Measurements from ENCODE around the gene KBTBD7. TPM values are rescaled to one million over a fixed set of nuclear protein-coding genes. Genes with fewer than 3 reads are reported as not detected.

The KBTBD7 gene
- polyA plus RNA-seq, 1 donor from 2014 or later, result 4.3 TPM

- Mint-ChIP-seq H3K4me3 (no peak overlapping the region), H3K4me1 (peaks cover 0 to 2% (median 0%) of the 10 kb centered on the region in 3 donors), H3K36me3 (peaks cover 11% of the 10 kb centered on the region), H3K9me3 (peaks cover 2 to 8% (median 5%) of the 10 kb centered on the region in 3 donors), H3K27me3 (no peaks in the 10 kb centered on the region), H3K27ac (no peak overlapping the region)
These were observed 18.5 kb upstream of the KBTBD7 start for GRCh38 chr13:41212881-41213280.

DNA sequence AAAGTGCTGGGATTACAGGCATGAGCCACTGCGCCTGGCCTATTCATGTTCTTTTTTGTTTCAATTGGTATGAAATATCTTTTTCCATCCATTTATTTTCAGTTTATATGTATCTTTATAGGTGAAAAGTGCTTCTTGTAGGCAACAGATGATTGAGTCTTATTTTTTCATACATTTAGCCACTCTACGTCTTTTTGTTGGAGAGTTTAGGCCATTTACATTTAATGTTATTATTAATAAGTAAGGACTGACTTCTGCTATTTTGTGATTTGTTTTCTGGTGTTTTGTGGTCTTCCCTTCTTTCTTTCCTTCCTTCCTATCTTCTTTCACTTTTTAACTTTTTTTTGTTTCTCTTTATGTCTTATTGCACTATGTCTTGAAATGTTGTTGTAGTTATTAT lies 16.7 kb upstream of the KBTBD7 start:
- peaks cover 2 to 11% (median 5%) of the 10 kb centered on the region in 3 donors for H3K9me3 Mint-ChIP-seq
- no peaks in the 10 kb centered on the region for H3K27me3 Mint-ChIP-seq
- peaks cover 11% of the 10 kb centered on the region for H3K36me3 Mint-ChIP-seq
- no peak overlapping the region for H3K4me3 Mint-ChIP-seq
- H3K27ac Mint-ChIP-seq, result no peak overlapping the region
- H3K4me1 Mint-ChIP-seq, result peaks cover 0 to 2% (median 0%) of the 10 kb centered on the region in 3 donors

DNA sequence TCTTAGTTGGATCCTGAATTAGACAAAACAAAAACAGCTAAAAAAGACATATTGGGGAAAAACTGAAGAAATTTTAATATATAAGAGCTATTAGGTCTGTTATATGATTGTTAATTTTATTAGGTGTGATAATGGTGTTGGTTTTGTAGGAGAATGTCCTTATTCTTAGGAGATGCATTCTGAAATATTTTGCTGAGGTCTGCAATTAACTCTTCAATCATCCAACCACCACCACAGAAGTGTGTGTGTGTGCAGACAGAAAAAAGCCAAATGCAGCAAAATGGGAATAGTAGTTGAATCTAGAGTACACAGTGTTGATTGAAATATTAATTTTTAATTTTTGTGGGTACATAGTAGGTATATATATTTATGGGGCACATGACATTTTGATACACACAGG lies 12.1 kb upstream of the KBTBD7 start:
- peaks cover 0 to 2% (median 0%) of the 10 kb centered on the region in 3 donors for H3K4me1 Mint-ChIP-seq
- H3K9me3 Mint-ChIP-seq, result peaks cover 2 to 7% (median 5%) of the 10 kb centered on the region in 3 donors
- peaks cover 3% of the 10 kb centered on the region for H3K36me3 Mint-ChIP-seq
- H3K27ac Mint-ChIP-seq, result no peak overlapping the region
- H3K27me3 Mint-ChIP-seq, result no peaks in the 10 kb centered on the region
- no peak overlapping the region for H3K4me3 Mint-ChIP-seq

GRCh38 chr13:41203810-41204209 lies 9.4 kb upstream of the KBTBD7 start:
- Mint-ChIP-seq H3K4me3 (no peak overlapping the region), H3K9me3 (peaks cover 0 to 4% (median under 1%) of the 10 kb centered on the region in 3 donors), H3K27ac (no peak overlapping the region), H3K36me3 (peaks cover 3% of the 10 kb centered on the region), H3K4me1 (peaks cover 17 to 22% (median 18%) of the 10 kb centered on the region in 3 donors), H3K27me3 (no peaks in the 10 kb centered on the region)

DNA sequence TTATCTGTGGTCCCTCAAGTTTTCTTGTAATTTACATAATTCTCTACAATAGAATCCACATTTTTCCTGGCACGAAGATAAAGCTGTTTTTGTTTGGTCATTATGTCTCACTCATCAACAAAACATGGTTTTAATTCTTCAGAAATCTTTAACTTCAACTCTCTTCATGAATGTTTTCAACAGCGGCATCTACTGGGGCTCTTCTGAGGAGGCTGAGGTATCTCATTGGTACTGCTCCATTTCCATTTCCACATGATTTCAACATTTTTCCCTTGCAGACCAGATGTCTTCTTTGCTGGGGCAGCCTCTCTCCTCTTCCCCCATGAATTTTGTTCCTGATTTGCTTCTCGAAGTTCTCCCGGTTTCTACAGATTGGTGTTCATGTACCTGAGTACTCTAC lies 5.8 kb upstream of the KBTBD7 start:
- Mint-ChIP-seq H3K9me3 (peaks cover 0 to 1% (median 0%) of the 10 kb centered on the region in 3 donors), H3K27me3 (no peaks in the 10 kb centered on the region), H3K36me3 (peaks cover 3% of the 10 kb centered on the region), H3K27ac (peak overlapping the region in 2 of 3 donors; percentile 12 to 92), H3K4me1 (peaks cover 24 to 30% (median 26%) of the 10 kb centered on the region in 3 donors), H3K4me3 (peak overlapping the region in 1 of 4 donors; percentile 79)

DNA sequence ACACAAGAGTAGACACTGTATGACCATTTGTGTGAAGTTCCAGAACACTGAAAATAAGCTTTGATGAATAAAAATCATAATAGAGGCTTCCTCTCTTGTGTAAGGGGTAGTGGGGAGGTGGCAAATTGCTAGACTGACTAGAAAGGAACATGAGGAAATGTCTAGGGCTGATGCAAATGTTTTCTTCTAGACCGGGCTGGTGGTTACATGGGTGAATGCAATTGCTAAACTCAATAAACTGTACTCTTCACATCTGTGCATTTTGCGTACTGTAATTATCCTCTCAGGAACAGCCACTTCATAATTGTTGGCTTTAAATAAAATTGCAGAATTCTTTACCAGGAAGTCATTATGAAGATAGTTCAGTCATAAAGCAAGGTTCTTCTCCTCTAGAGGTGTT lies 5.2 kb upstream of the KBTBD7 start:
- Mint-ChIP-seq H3K27ac (peak overlapping the region; percentile 83 to 94 (median 92)), H3K9me3 (peaks cover 0 to 1% (median 0%) of the 10 kb centered on the region in 3 donors), H3K4me1 (peaks cover 27 to 33% (median 28%) of the 10 kb centered on the region in 3 donors), H3K4me3 (peak overlapping the region in 3 of 4 donors; percentile 0 to 79 (median 44)), H3K36me3 (peaks cover 3% of the 10 kb centered on the region), H3K27me3 (no peaks in the 10 kb centered on the region)

GRCh38 chr13:41199079-41199478 lies 4.7 kb upstream of the KBTBD7 start:
- peaks cover 3% of the 10 kb centered on the region for H3K36me3 Mint-ChIP-seq
- no peaks in the 10 kb centered on the region for H3K27me3 Mint-ChIP-seq
- H3K4me1 Mint-ChIP-seq, result peaks cover 29 to 37% (median 33%) of the 10 kb centered on the region in 3 donors
- peak overlapping the region; percentile 6 to 79 (median 27) for H3K4me3 Mint-ChIP-seq
- peaks cover 0 to 1% (median 0%) of the 10 kb centered on the region in 3 donors for H3K9me3 Mint-ChIP-seq
- H3K27ac Mint-ChIP-seq, result peak overlapping the region; percentile 83 to 94 (median 92)

- H3K27ac Mint-ChIP-seq, result no peak overlapping the region
- peaks cover 39 to 51% (median 48%) of the 10 kb centered on the region in 3 donors for H3K4me1 Mint-ChIP-seq
- peaks cover 7% of the 10 kb centered on the region for H3K36me3 Mint-ChIP-seq
- H3K27me3 Mint-ChIP-seq, result no peaks in the 10 kb centered on the region
- peaks cover 0 to 6% (median 1%) of the 10 kb centered on the region in 3 donors for H3K9me3 Mint-ChIP-seq
- H3K4me3 Mint-ChIP-seq, result peak overlapping the region in 1 of 4 donors; percentile 3
These were observed 2.3 kb upstream of the KBTBD7 start for GRCh38 chr13:41196620-41197019.

DNA sequence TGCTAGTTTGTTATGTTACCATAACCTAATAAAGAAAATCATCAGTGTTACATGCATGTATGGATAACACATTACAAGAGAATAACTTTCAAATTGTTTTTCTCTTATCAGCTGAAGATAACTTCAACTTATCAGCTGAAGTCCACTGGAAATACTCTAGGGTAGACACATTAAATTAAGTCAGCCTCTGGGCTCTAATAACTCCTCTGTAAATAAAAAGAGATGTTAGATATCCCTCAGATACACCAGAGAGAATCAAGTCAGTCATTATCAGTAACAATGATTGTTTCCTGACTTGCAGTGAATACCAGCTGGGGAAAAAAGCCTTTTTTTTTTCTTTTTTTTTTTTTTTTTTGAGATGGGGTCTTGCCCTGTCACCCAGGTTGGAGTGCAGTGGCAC lies 1.6 kb upstream of the KBTBD7 start:
- Mint-ChIP-seq H3K9me3 (peaks cover 0 to 7% (median 1%) of the 10 kb centered on the region in 3 donors), H3K36me3 (peaks cover 8% of the 10 kb centered on the region), H3K27me3 (no peaks in the 10 kb centered on the region), H3K4me1 (peaks cover 41 to 52% (median 51%) of the 10 kb centered on the region in 3 donors), H3K4me3 (peak overlapping the region in 1 of 4 donors; percentile 33), H3K27ac (peak overlapping the region in 1 of 3 donors; percentile 18)

GRCh38 chr13:41193469-41193868 lies 900 bp downstream of the KBTBD7 start:
- H3K9me3 Mint-ChIP-seq, result peaks cover 0 to 14% (median 0%) of the 10 kb centered on the region in 3 donors
- H3K27ac Mint-ChIP-seq, result peak overlapping the region in 1 of 3 donors; percentile 78
- peaks cover 26 to 43% (median 36%) of the 10 kb centered on the region in 3 donors for H3K4me1 Mint-ChIP-seq
- H3K27me3 Mint-ChIP-seq, result no peaks in the 10 kb centered on the region
- H3K36me3 Mint-ChIP-seq, result peaks cover 11% of the 10 kb centered on the region
- peak overlapping the region; percentile 93 to 97 (median 96) for H3K4me3 Mint-ChIP-seq

GRCh38 chr13:41188584-41188983 lies 5.8 kb downstream of the KBTBD7 start:
- H3K27ac Mint-ChIP-seq, result no peak overlapping the region

GRCh38 chr13:41186481-41186880 lies 7.9 kb downstream of the KBTBD7 start:
- H3K9me3 Mint-ChIP-seq, result peaks cover 0 to 8% (median 0%) of the 10 kb centered on the region in 3 donors
- peaks cover 11% of the 10 kb centered on the region for H3K36me3 Mint-ChIP-seq
- no peaks in the 10 kb centered on the region for H3K27me3 Mint-ChIP-seq
- no peak overlapping the region for H3K4me3 Mint-ChIP-seq
- H3K27ac Mint-ChIP-seq, result no peak overlapping the region
- peaks cover 7 to 16% (median 10%) of the 10 kb centered on the region in 3 donors for H3K4me1 Mint-ChIP-seq

More at GRCh38 chr13:41188584-41188983, 5.8 kb downstream of the KBTBD7 start:
- H3K4me3 Mint-ChIP-seq, result no peak overlapping the region
- H3K36me3 Mint-ChIP-seq, result peaks cover 12% of the 10 kb centered on the region
- peaks cover 0 to 14% (median 0%) of the 10 kb centered on the region in 3 donors for H3K9me3 Mint-ChIP-seq
- H3K27me3 Mint-ChIP-seq, result no peaks in the 10 kb centered on the region
- peaks cover 17 to 29% (median 22%) of the 10 kb centered on the region in 3 donors for H3K4me1 Mint-ChIP-seq

- Mint-ChIP-seq H3K4me1 (peaks cover 0 to 2% (median 0%) of the 10 kb centered on the region in 3 donors), H3K27me3 (no peaks in the 10 kb centered on the region), H3K36me3 (peaks cover 12% of the 10 kb centered on the region), H3K9me3 (no peaks in the 10 kb centered on the region), H3K27ac (no peak overlapping the region), H3K4me3 (no peak overlapping the region)
These were observed 12.1 kb downstream of the KBTBD7 start for GRCh38 chr13:41182231-41182630.

- Mint-ChIP-seq H3K4me1 (peaks cover 0 to 2% (median 0%) of the 10 kb centered on the region in 3 donors), H3K36me3 (peaks cover 14% of the 10 kb centered on the region), H3K27me3 (no peaks in the 10 kb centered on the region), H3K9me3 (peaks cover 5 to 16% (median 5%) of the 10 kb centered on the region in 3 donors), H3K27ac (no peak overlapping the region), H3K4me3 (no peak overlapping the region)
These were observed 14.6 kb downstream of the KBTBD7 start for GRCh38 chr13:41179593-41180250.

GRCh38 chr13:41178040-41178439 lies 16.3 kb downstream of the KBTBD7 start:
- Mint-ChIP-seq H3K27ac (no peak overlapping the region), H3K4me1 (peaks cover 0 to 2% (median 0%) of the 10 kb centered on the region in 3 donors), H3K9me3 (peaks cover 5 to 21% (median 7%) of the 10 kb centered on the region in 3 donors), H3K4me3 (no peak overlapping the region), H3K36me3 (peaks cover 13% of the 10 kb centered on the region), H3K27me3 (no peaks in the 10 kb centered on the region)
